Neural cell (in vitro differentiated cells): ENCODE results near the gene C16orf90.

Experiments
- EP300 ChIP-seq: fragments of 450-650 bp; conservative IDR thresholded peaks from 2 replicates; pipeline ENCODE4 v1.6.1; 2014; ENCODE audit warnings: antibody characterized with exemption, mild to moderate bottlenecking, moderate library complexity; ENCODE audit not compliant: poor library complexity, severe bottlenecking
- EZH2 ChIP-seq: fragments of 200-600, 300-800 bp; shearing (Covaris generic), sonication (generic); IDR thresholded peaks from 2 replicates; pipeline ENCODE4 v1.6.1; 2014; ENCODE audit warnings: antibody characterized with exemption, low read length, borderline replicate concordance, mild to moderate bottlenecking; ENCODE audit not compliant: insufficient read depth, poor library complexity, severe bottlenecking
- POLR2AphosphoS5 ChIP-seq: IDR thresholded peaks from 2 replicates; pipeline ENCODE4 v1.6.1; 2012
- TAF1 ChIP-seq: IDR thresholded peaks from 2 replicates; pipeline ENCODE4 v1.6.1; 2012; ENCODE audit warnings: low read depth
- TF ChIP-seq, protein P1 (sequence below): fragments of 450-650 bp; IDR thresholded peaks from 2 replicates; pipeline ENCODE4 v1.5.1; 2014; ENCODE audit warnings: antibody characterized with exemption, mild to moderate bottlenecking, moderate library complexity; ENCODE audit not compliant: poor library complexity, severe bottlenecking
- TF ChIP-seq, protein P2 (sequence below): IDR thresholded peaks from 2 replicates; pipeline ENCODE4 v1.6.1; 2012; ENCODE audit warnings: borderline replicate concordance

DNA sequence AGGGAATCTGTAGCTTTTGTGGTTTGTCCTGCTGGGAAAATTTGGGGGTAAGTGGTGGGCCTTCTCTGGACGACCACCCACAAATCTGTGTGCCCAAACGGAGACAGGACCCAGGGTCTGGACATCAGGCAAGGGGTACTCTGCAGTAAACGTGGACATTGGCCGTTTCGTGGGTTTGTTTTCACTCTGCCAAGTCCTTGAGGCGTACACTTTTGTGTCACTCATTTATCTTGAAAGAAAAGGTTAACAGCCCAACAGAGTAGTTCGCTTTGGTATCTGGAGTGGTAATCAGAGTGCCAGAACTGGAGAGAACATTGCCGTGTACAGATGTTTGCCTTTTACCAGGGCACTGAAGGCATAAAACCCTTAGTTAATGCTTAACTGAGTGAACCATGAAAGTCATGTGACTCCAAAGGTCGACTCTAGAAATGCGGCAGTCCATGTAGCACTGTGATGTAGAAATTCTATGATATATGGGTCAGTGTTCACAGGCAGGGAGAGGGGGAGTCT is 36.4 kb downstream of the C16orf90 start:
- TF ChIP-seq TAF1 (no peak), EZH2 (no peak), POLR2AphosphoS5 (no peak), EP300 (no peak)
- TF ChIP-seq, protein P1, sequence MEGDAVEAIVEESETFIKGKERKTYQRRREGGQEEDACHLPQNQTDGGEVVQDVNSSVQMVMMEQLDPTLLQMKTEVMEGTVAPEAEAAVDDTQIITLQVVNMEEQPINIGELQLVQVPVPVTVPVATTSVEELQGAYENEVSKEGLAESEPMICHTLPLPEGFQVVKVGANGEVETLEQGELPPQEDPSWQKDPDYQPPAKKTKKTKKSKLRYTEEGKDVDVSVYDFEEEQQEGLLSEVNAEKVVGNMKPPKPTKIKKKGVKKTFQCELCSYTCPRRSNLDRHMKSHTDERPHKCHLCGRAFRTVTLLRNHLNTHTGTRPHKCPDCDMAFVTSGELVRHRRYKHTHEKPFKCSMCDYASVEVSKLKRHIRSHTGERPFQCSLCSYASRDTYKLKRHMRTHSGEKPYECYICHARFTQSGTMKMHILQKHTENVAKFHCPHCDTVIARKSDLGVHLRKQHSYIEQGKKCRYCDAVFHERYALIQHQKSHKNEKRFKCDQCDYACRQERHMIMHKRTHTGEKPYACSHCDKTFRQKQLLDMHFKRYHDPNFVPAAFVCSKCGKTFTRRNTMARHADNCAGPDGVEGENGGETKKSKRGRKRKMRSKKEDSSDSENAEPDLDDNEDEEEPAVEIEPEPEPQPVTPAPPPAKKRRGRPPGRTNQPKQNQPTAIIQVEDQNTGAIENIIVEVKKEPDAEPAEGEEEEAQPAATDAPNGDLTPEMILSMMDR, result no peak
- TF ChIP-seq, protein P2, sequence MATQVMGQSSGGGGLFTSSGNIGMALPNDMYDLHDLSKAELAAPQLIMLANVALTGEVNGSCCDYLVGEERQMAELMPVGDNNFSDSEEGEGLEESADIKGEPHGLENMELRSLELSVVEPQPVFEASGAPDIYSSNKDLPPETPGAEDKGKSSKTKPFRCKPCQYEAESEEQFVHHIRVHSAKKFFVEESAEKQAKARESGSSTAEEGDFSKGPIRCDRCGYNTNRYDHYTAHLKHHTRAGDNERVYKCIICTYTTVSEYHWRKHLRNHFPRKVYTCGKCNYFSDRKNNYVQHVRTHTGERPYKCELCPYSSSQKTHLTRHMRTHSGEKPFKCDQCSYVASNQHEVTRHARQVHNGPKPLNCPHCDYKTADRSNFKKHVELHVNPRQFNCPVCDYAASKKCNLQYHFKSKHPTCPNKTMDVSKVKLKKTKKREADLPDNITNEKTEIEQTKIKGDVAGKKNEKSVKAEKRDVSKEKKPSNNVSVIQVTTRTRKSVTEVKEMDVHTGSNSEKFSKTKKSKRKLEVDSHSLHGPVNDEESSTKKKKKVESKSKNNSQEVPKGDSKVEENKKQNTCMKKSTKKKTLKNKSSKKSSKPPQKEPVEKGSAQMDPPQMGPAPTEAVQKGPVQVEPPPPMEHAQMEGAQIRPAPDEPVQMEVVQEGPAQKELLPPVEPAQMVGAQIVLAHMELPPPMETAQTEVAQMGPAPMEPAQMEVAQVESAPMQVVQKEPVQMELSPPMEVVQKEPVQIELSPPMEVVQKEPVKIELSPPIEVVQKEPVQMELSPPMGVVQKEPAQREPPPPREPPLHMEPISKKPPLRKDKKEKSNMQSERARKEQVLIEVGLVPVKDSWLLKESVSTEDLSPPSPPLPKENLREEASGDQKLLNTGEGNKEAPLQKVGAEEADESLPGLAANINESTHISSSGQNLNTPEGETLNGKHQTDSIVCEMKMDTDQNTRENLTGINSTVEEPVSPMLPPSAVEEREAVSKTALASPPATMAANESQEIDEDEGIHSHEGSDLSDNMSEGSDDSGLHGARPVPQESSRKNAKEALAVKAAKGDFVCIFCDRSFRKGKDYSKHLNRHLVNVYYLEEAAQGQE, result no peak
